GM21360 (cell line): ENCODE results near the gene RBM18.

Experiments
- ATAC-seq: cut with Tn5 transposase; IDR thresholded peaks from one replicate; pipeline ENCODE4 v1.9.1; 2021; ENCODE audit warnings: mild to moderate bottlenecking, moderate library complexity; ENCODE audit not compliant: unreplicated experiment

RBM18 gene

GRCh38 chr9:122261469-122261881 is 3.2 kb downstream of the RBM18 start:
- ATAC-seq, result no peak

GRCh38 chr9:122258886-122259415 is 5.7 kb downstream of the RBM18 start:
- no peak for ATAC-seq

- no peak for ATAC-seq
These were observed 8.4 kb downstream of the RBM18 start for GRCh38 chr9:122256206-122256605.

- no peak for ATAC-seq
These were observed 9.9 kb downstream of the RBM18 start for GRCh38 chr9:122254761-122255160.

GRCh38 chr9:122252796-122253195 is 11.8 kb downstream of the RBM18 start:
- ATAC-seq, result no peak

- ATAC-seq, result no peak
These were observed 13.3 kb downstream of the RBM18 start for GRCh38 chr9:122251351-122251750.

GRCh38 chr9:122248448-122248865 is 16.2 kb downstream of the RBM18 start:
- no peak for ATAC-seq

GRCh38 chr9:122246666-122247065 is 18.0 kb downstream of the RBM18 start:
- no peak for ATAC-seq

GRCh38 chr9:122244349-122244748 is 20.3 kb downstream of the RBM18 start:
- ATAC-seq, result no peak

GRCh38 chr9:122239722-122240121 is 24.9 kb downstream of the RBM18 start:
- no peak for ATAC-seq

GRCh38 chr9:122236681-122237080 is 28.0 kb downstream of the RBM18 start:
- no peak for ATAC-seq

GRCh38 chr9:122234022-122234748 is 30.5 kb downstream of the RBM18 start:
- no peak for ATAC-seq

- ATAC-seq, result no peak
These were observed 31.8 kb downstream of the RBM18 start for GRCh38 chr9:122232796-122233306.

GRCh38 chr9:122229485-122229837 is 35.2 kb downstream of the RBM18 start:
- ATAC-seq, result no peak

- ATAC-seq, result no peak
These were observed 35.8 kb downstream of the RBM18 start, which contains the start of gene LHX6 for GRCh38 chr9:122228568-122229484. TSS of gene LHX6 (minus strand) at chr9:122228957. CDS start at chr9:122228740, 217 bp downstream.

GRCh38 chr9:122228191-122228567 is 36.5 kb downstream of the RBM18 start:
- ATAC-seq, result no peak

GRCh38 chr9:122227575-122227900 is 37.1 kb downstream of the RBM18 start:
- no peak for ATAC-seq

GRCh38 chr9:122226758-122227574 is 37.7 kb downstream of the RBM18 start:
- no peak for ATAC-seq

GRCh38 chr9:122226142-122226757 is 38.4 kb downstream of the RBM18 start:
- ATAC-seq, result no peak
